ENCODE results near the gene HSPA4. TPM values are rescaled to one million over a fixed set of nuclear protein-coding genes. Genes with fewer than 3 reads are reported as not detected.

The HSPA4 gene
- total RNA-seq, 1 experiment from 2014 or later: 237 TPM

DNA sequence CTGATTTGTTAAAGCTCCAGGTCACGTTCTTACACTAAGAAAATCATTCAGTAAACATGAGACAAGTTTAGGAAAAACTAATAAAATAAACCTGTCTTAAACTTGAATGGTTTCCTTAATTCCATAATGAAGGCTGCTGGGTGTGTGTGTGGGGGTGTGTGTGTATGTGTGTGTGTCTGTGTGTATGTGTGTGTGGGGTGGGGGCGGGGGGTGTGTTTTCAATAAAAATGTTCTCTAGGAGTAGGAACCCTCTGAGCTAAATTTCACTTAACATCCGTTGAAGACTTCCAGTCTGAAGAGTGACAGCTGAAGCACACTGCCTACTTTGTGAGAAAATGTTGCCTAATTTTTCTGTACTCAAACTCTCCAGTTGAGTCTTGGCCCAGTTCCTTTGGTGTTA is 54.5 kb downstream of the HSPA4 start:
- no peak overlapping the region for H3K4me3 ChIP-seq (ENCODE audit: low read depth, low read length)
- Mint-ChIP-seq H3K36me3 (ENCODE audit: insufficient read depth, unreplicated experiment) (peaks cover 69% of the 10 kb centered on the region), H3K27me3 (ENCODE audit: insufficient read depth, unreplicated experiment) (no peaks in the 10 kb centered on the region), H3K4me1 (ENCODE audit: low read depth, unreplicated experiment) (peaks cover 8% of the 10 kb centered on the region), H3K4me3 (ENCODE audit: unreplicated experiment) (peak overlapping the region; percentile 6), H3K9me3 (ENCODE audit: unreplicated experiment) (no peaks in the 10 kb centered on the region), H3K27ac (ENCODE audit: unreplicated experiment) (peak overlapping the region; percentile 33)
- ChIA-PET POLR2A (no interaction called here), CTCF (no interaction called here)
- no peaks in the 10 kb centered on the region for H3K27me3 ChIP-seq (replicated peaks; ENCODE audit: control insufficient read depth, insufficient read depth, low read length)
- no peaks in the 10 kb centered on the region for H3K4me1 ChIP-seq
- intact Hi-C loops (cut with micrococcal nuclease; ENCODE audit: unreplicated experiment): no loop called here
- no TSS peak for BruUV-seq (replicated peaks)
- H3K9me3 ChIP-seq: no peaks in the 10 kb centered on the region
- TF ChIP-seq, protein P1, sequence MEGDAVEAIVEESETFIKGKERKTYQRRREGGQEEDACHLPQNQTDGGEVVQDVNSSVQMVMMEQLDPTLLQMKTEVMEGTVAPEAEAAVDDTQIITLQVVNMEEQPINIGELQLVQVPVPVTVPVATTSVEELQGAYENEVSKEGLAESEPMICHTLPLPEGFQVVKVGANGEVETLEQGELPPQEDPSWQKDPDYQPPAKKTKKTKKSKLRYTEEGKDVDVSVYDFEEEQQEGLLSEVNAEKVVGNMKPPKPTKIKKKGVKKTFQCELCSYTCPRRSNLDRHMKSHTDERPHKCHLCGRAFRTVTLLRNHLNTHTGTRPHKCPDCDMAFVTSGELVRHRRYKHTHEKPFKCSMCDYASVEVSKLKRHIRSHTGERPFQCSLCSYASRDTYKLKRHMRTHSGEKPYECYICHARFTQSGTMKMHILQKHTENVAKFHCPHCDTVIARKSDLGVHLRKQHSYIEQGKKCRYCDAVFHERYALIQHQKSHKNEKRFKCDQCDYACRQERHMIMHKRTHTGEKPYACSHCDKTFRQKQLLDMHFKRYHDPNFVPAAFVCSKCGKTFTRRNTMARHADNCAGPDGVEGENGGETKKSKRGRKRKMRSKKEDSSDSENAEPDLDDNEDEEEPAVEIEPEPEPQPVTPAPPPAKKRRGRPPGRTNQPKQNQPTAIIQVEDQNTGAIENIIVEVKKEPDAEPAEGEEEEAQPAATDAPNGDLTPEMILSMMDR (IDR thresholded peaks at IDR 0.05; ENCODE audit: insufficient read depth in 1 of 2, low read depth in 1 of 2, low read length in 1 of 2, severe bottlenecking in 1 of 2, unreplicated experiment in 1 of 2): no peak
- H3K36me3 ChIP-seq (ENCODE audit: control insufficient read depth, insufficient read depth, low read length): peaks cover 2% of the 10 kb centered on the region; the same call in 1 of the 2 replicates
- no peak for DNase-seq

DNA sequence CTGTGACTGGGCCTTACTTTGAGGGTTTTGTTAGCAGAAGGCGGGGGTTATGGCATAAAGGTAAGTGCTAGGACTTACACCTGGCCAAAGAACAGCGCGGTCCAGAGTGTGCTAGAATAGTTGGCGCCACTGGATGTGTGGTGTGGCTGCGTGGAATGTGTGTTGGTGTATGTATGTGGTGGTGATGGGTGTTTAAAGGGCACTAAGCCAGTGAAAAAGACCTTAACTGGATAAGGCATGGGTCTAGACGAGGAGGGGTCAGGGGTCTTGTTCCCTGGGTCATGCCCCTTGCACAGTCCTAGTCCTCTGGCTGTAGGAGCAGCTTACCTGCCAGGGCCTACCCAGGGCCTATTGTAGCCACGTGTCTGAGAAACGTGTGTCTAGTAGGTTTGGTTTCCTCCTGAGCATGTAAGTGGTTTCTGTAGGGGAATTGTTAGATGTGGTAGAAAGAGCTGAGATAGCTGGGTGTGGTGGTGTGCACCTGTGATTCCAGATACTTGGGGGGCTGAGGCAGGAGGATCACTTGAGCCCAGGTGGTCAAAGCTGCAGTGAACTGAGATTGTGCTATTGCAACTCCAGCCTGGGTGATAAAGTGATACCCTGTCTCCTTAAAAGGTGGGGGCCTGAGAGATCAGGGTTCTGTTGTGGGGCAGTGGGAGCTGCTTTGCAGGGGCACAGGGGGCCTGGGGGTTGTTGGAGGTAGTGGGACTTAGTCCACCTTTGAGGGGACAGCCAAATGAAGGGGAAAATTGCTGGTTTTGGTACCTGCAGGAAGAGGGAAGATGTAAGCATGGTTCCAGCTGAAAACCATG is 55.2 kb downstream of the HSPA4 start:
- H3K27me3 ChIP-seq (replicated peaks; ENCODE audit: control insufficient read depth, insufficient read depth, low read length): no peaks in the 10 kb centered on the region
- H3K4me3 ChIP-seq (ENCODE audit: low read depth, low read length): no peak overlapping the region
- ChIA-PET CTCF (no interaction called here), POLR2A (no interaction called here)
- peaks cover 2% of the 10 kb centered on the region; the same call in 1 of the 2 replicates for H3K36me3 ChIP-seq (ENCODE audit: control insufficient read depth, insufficient read depth, low read length)
- Mint-ChIP-seq H3K9me3 (ENCODE audit: unreplicated experiment) (no peaks in the 10 kb centered on the region), H3K4me3 (ENCODE audit: unreplicated experiment) (peak overlapping the region; percentile 6), H3K27ac (ENCODE audit: unreplicated experiment) (peak overlapping the region; percentile 33), H3K36me3 (ENCODE audit: insufficient read depth, unreplicated experiment) (peaks cover 63% of the 10 kb centered on the region), H3K27me3 (ENCODE audit: insufficient read depth, unreplicated experiment) (no peaks in the 10 kb centered on the region), H3K4me1 (ENCODE audit: low read depth, unreplicated experiment) (peaks cover 8% of the 10 kb centered on the region)
- DNase-seq: no peak
- BruUV-seq (replicated peaks): no TSS peak
- intact Hi-C loops (cut with micrococcal nuclease; ENCODE audit: unreplicated experiment): no loop called here
- TF ChIP-seq, protein P1 (IDR thresholded peaks at IDR 0.05; ENCODE audit: insufficient read depth in 1 of 2, low read depth in 1 of 2, low read length in 1 of 2, severe bottlenecking in 1 of 2, unreplicated experiment in 1 of 2): no peak
- no peaks in the 10 kb centered on the region for H3K4me1 ChIP-seq
- no peaks in the 10 kb centered on the region for H3K9me3 ChIP-seq

DNA sequence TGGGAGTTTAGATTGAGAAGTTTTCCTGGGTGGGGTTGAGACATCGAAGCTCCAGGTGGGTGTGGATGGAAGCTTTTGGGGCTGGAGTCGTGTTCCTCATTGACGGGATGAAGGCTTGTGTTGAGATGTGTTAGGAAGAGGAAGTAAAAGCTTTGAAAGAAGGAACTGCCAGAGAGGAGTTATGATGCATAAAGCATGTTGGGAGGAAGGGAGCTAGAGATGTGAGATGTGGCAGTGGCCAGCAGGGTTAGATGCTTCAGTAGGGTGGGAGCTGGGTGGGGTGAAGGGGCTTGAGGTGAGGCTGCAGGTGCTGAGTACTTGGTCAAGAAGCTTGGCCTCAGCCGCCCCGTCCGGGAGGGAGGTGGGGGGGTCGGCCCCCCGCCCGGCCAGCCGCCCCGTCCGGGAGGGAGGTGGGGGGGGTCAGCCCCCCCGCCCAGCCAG is 56.7 kb downstream of the HSPA4 start:
- Mint-ChIP-seq H3K27ac (ENCODE audit: unreplicated experiment) (peak overlapping the region; percentile 36), H3K27me3 (ENCODE audit: insufficient read depth, unreplicated experiment) (no peaks in the 10 kb centered on the region), H3K4me1 (ENCODE audit: low read depth, unreplicated experiment) (peaks cover 8% of the 10 kb centered on the region), H3K4me3 (ENCODE audit: unreplicated experiment) (peak overlapping the region; percentile 67), H3K36me3 (ENCODE audit: insufficient read depth, unreplicated experiment) (peaks cover 47% of the 10 kb centered on the region), H3K9me3 (ENCODE audit: unreplicated experiment) (no peaks in the 10 kb centered on the region)
- POLR2A ChIA-PET: no interaction called here
- DNase-seq: no peak
- no peaks in the 10 kb centered on the region for H3K27me3 ChIP-seq (replicated peaks; ENCODE audit: control insufficient read depth, insufficient read depth, low read length)
- TF ChIP-seq, protein P1 (IDR thresholded peaks at IDR 0.05; ENCODE audit: insufficient read depth in 1 of 2, low read depth in 1 of 2, low read length in 1 of 2, severe bottlenecking in 1 of 2, unreplicated experiment in 1 of 2): no peak
- no peak overlapping the region for H3K4me3 ChIP-seq (ENCODE audit: low read depth, low read length)
- intact Hi-C loops (cut with micrococcal nuclease; ENCODE audit: unreplicated experiment): no loop called here
- no peaks in the 10 kb centered on the region for H3K9me3 ChIP-seq
- no TSS peak for BruUV-seq (replicated peaks)
- H3K36me3 ChIP-seq (ENCODE audit: control insufficient read depth, insufficient read depth, low read length): peaks cover 2% of the 10 kb centered on the region; the same call in 1 of the 2 replicates
- CTCF ChIA-PET: interaction anchor here (1.2 kb wide), 1 partner anchor 140 kb away, joined by 6 read pairs; no protein-coding TSS in a partner anchor
- no peaks in the 10 kb centered on the region for H3K4me1 ChIP-seq

Measured in Caco-2 (cell line).